Measurements from ENCODE around the gene NPTXR. TPM values are rescaled to one million over a fixed set of nuclear protein-coding genes. Genes with fewer than 3 reads are reported as not detected.

Gene NPTXR
- total and polyA plus RNA-seq, 10 of the 15 experiments (the other 5 are each of a cell fraction or from before 2014, with no cell fraction given): 0.02 to 0.38 (median 0.07) TPM; not detected in 2

- TF ChIP-seq ZBTB33 (IDR thresholded peaks at IDR 0.05): no peak
- TF ChIP-seq ETV6 (conservative IDR thresholded peaks at IDR 0.05 in 1 of 2, IDR thresholded peaks at IDR 0.05 in 1 of 2; ENCODE audit: borderline replicate concordance in 1 of 2, low read depth in 1 of 2): no peak
- TF ChIP-seq TCF7 (IDR thresholded peaks at IDR 0.05; ENCODE audit: borderline replicate concordance): no peak
- no peak for TF ChIP-seq NFXL1 (IDR thresholded peaks at IDR 0.05; ENCODE audit: borderline replicate concordance)
- TF ChIP-seq ASH2L (IDR thresholded peaks at IDR 0.05; ENCODE audit: borderline replicate concordance, low read depth): no peak
- TF ChIP-seq, protein P1, sequence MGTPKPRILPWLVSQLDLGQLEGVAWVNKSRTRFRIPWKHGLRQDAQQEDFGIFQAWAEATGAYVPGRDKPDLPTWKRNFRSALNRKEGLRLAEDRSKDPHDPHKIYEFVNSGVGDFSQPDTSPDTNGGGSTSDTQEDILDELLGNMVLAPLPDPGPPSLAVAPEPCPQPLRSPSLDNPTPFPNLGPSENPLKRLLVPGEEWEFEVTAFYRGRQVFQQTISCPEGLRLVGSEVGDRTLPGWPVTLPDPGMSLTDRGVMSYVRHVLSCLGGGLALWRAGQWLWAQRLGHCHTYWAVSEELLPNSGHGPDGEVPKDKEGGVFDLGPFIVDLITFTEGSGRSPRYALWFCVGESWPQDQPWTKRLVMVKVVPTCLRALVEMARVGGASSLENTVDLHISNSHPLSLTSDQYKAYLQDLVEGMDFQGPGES (IDR thresholded peaks at IDR 0.05): 0 out of 2 replicates have a peak, but pooled peaks have one; percentile 42
- no peak for TF ChIP-seq FOXM1 (IDR thresholded peaks at IDR 0.05; ENCODE audit: low read depth, low read length)
- TF ChIP-seq ZBTB40 (IDR thresholded peaks at IDR 0.05; ENCODE audit: borderline replicate concordance): peak; percentile 91
- no peak for TF ChIP-seq MYB (IDR thresholded peaks at IDR 0.05; ENCODE audit: borderline replicate concordance, low read depth, low read length)
- no peak for TF ChIP-seq BCL11A (IDR thresholded peaks at IDR 0.05; ENCODE audit: low read depth, low read length)
- TF ChIP-seq E2F8 (IDR thresholded peaks at IDR 0.05; ENCODE audit: low read depth, partially characterized antibody): no peak
- TF ChIP-seq EGR1 (IDR thresholded peaks at IDR 0.05; ENCODE audit: borderline replicate concordance in 1 of 2, low read depth in 2 of 2, low read length in 2 of 2): peak in 1 of 2 experiments; percentile 82; a peak in 2 of 3 replicates
- peak; percentile 77 for TF ChIP-seq NKRF (conservative IDR thresholded peaks at IDR 0.05)
- TF ChIP-seq RAD21 (IDR thresholded peaks at IDR 0.05; ENCODE audit: insufficient read depth, low read depth, low read length): no peak
- TF ChIP-seq LARP7 (IDR thresholded peaks at IDR 0.05): no peak
- no peak for TF ChIP-seq HDAC2 (IDR thresholded peaks at IDR 0.05)
- TF ChIP-seq ZNF274 (IDR thresholded peaks at IDR 0.05; ENCODE audit: insufficient read depth, insufficient read length): no peak
These were observed 49.9 kb downstream of the NPTXR start, which contains the start of gene DNAL4 (continued) for GRCh38 chr22:38793721-38794466.

Measured in GM12878 (cell line).